Transverse colon (tissue), 4 donors: ENCODE data around the gene HMMR. TPM values are rescaled to one million over a fixed set of nuclear protein-coding genes. Genes with fewer than 3 reads are reported as not detected.

Experiments used
- DNase-seq: peaks from one replicate; pipeline ENCODE4 v3.0.0-alpha.2; 2019
- H3K27ac ChIP-seq, 4 donors: fragments of 200-600 bp; sonication (generic); 2 replicates each; pipeline ENCODE4 v1.5.1; 2016 to 2018; ENCODE audit warnings: inconsistent platforms in 4 of 4
- H3K27me3 ChIP-seq: fragments of 200-600 bp; sonication (generic); 2 replicates; pipeline ENCODE4 v1.5.1; 2017; ENCODE audit warnings: inconsistent platforms
- H3K36me3 ChIP-seq, 4 donors: fragments of 200-600 bp; sonication (generic); 2 replicates each; pipeline ENCODE4 v1.5.1; 2017 to 2019; ENCODE audit warnings: inconsistent platforms in 4 of 4
- H3K4me1 ChIP-seq, 4 donors: fragments of 200-600 bp; sonication (generic); 2 replicates each; pipeline ENCODE4 v1.5.1; 2017 to 2020; ENCODE audit warnings: inconsistent platforms in 4 of 4
- H3K4me3 ChIP-seq, 4 donors: fragments of 200-600 bp; sonication (generic); 1 replicate in 1 of 4; 2 replicates in 3 of 4; pipeline versions ENCODE4 v1.5.1 to v1.6.1; 2017 to 2019; ENCODE audit warnings: inconsistent platforms in 4 of 4
- H3K9me3 ChIP-seq, 2 donors: fragments of 200-600 bp; sonication (generic); 2 replicates each; pipeline ENCODE4 v1.5.1; 2017 to 2019; ENCODE audit warnings: inconsistent platforms in 2 of 2
- CTCF ChIP-seq, 5 experiments: fragments of 200-600 bp in 3 of 5; fragments of 450-650 bp in 2 of 5; sonication (generic) in 3 of 5; IDR thresholded peaks; 1 replicate in 2 of 5; 2 replicates in 3 of 5; pipeline ENCODE4 v1.5.1; 2016 to 2017; ENCODE audit warnings: antibody characterized with exemption in 5 of 5, inconsistent platforms in 3 of 5, mild to moderate bottlenecking in 2 of 5, moderate library complexity in 1 of 5
- EP300 ChIP-seq: sonication (generic); formaldehyde crosslinking; IDR thresholded peaks from one replicate; pipeline ENCODE4 v1.6.1; 2017; ENCODE audit warnings: antibody characterized with exemption, low read depth
- POLR2A ChIP-seq: fragments of 450-650 bp; IDR thresholded peaks from one replicate; pipeline ENCODE4 v1.6.1; 2016; ENCODE audit warnings: antibody characterized with exemption, mild to moderate bottlenecking, moderate library complexity
- POLR2AphosphoS5 ChIP-seq, 3 donors: sonication (generic); formaldehyde crosslinking; IDR thresholded peaks; one replicate each; pipeline ENCODE4 v1.6.1; 2016; ENCODE audit warnings: antibody characterized with exemption in 3 of 3
- WGBS, 2 donors: methylation state at CpG; one replicate each; pipeline ENCODE4 v1.1.5; 2018; ENCODE audit warnings: low coverage in 1 of 2; 5-methylcytosine and 5-hydroxymethylcytosine counted together
- in situ Hi-C, 4 donors: fragments of 200-750 bp; cut with MboI; loops; one replicate each; pipeline versions ENCODE4 v1.15.0 to v1.15.1; 2017; ENCODE audit warnings: low sequenced_read_pairs in 3 of 4, low pct_ligation_motif_present in 1 of 4, low pct_unique_long_range_greater_than_20kb in 1 of 4
- intact Hi-C: fragments of 100-400 bp; cut with DNase I; formaldehyde crosslinking; loops from one replicate; pipeline ENCODE4 v1.15.1; 2023; ENCODE audit warnings: low total_unique reads
- total RNA-seq, 4 donors: library from RNA; depleted of rRNA; stranded (reverse); fragments of >200 nt; gene quantifications; one replicate each; pipeline ENCODE4 v1.1.0, GENCODE V29; 2016

HMMR gene
- total RNA-seq, 4 donors from 2014 or later, result 1.6 to 5.7 (median 1.9) TPM; not detected in 1

GRCh38 chr5:163503106-163504078, 43.0 kb downstream of the HMMR start:
- in situ Hi-C loops, result loop anchor here in 1 of 4 donors (10.0 kb wide), 1 partner anchor 49 kb away; no protein-coding TSS in a partner anchor
- Histone ChIP-seq H3K27ac (peak overlapping the region; percentile 99 to 100 (median 99)), H3K4me1 (peaks cover 13 to 39% (median 22%) of the 10 kb centered on the region in 4 donors), H3K36me3 (no peaks in the 10 kb centered on the region), H3K9me3 (no peaks in the 10 kb centered on the region), H3K27me3 (no peaks in the 10 kb centered on the region), H3K4me3 (peak overlapping the region; percentile 22 to 98 (median 86))
- TF ChIP-seq CTCF (IDR thresholded peaks at IDR 0.05) (peak in 2 of 5 experiments; percentile 16 to 31), POLR2A (peak; percentile 55), EP300 (no peak), POLR2AphosphoS5 (IDR thresholded peaks at IDR 0.05) (peak; percentile 64 to 74 (median 67))
- peak; percentile 70 for DNase-seq
- intact Hi-C loops, result loop anchor here (2.0 kb wide), 1 partner anchor 47 kb away; no protein-coding TSS in a partner anchor
- 0 to 2% methylated on average over 10 to 17 of the region's 17 CpGs for WGBS, 2 donors

DNA sequence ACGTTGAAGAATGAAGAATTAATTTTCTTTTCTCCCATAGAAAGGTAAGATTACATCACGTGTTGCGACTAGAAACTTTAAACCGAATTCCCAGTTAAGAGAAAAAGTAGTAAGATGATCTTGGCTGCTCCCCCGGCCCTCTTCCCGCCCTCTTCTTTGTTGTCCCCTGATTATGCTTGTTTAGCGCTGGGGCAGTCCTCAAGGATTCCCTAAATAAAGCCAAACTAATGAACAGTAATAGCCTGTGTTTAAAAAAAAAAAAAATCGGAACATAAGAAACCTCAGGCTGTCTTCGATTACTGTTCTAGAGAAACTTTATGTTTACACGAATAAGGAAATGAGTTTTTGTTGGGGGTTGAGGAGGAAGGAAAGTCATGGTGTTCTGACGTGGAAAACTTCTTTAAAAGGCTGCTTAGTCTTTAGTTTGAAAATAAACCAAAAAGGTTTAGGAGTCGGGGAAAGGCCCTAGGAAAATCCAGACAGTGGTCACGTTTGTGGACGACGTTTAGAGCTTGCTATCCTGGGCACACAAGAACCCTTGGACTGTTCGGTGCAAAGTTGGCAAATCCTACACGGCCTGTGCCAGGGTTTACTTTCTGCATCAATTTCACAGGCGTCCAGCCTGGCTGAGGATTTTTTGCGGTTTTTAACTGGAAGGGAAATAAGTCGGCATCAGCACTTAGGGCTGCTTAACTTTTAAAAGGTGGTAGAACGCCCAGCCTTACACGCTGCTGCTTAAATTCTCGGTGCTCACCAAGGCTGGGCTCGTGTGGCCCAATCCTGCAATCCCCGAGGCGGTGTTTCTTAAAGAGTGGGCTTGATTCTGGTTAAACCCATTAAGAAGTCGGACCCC, 43.9 kb downstream of the HMMR start:
- in situ Hi-C loops, result loop anchor here in 1 of 4 donors (10.0 kb wide), 1 partner anchor 50 kb away; no protein-coding TSS in a partner anchor
- peak; percentile 12 to 40 (median 32) for TF ChIP-seq POLR2AphosphoS5 (IDR thresholded peaks at IDR 0.05)
- no peak for TF ChIP-seq CTCF (IDR thresholded peaks at IDR 0.05)
- TF ChIP-seq POLR2A, result peak; percentile 14
- no peak for TF ChIP-seq EP300

GRCh38 chr5:163505049-163505367, 44.6 kb downstream of the HMMR start:
- WGBS, 2 donors, result 0 to 1% methylated on average over 7 of the region's 7 CpGs
- Histone ChIP-seq H3K27ac (peak overlapping the region; percentile 99 to 100 (median 99)), H3K4me1 (peaks cover 23 to 56% (median 36%) of the 10 kb centered on the region in 4 donors), H3K36me3 (no peaks in the 10 kb centered on the region), H3K9me3 (no peaks in the 10 kb centered on the region), H3K27me3 (no peaks in the 10 kb centered on the region), H3K4me3 (peak overlapping the region; percentile 45 to 98 (median 86))
- TF ChIP-seq POLR2AphosphoS5 (IDR thresholded peaks at IDR 0.05) (no peak), CTCF (IDR thresholded peaks at IDR 0.05) (no peak), EP300 (no peak), POLR2A (no peak)
- no peak for DNase-seq
- in situ Hi-C loops, result loop anchor here in 1 of 4 donors (10.0 kb wide), 1 partner anchor 50 kb away; no protein-coding TSS in a partner anchor
- intact Hi-C loops, result loop anchor here (2.0 kb wide), 1 partner anchor 48 kb away; no protein-coding TSS in a partner anchor

More for the DNA sequence above, 43.9 kb downstream of the HMMR start:
- Histone ChIP-seq H3K9me3 (no peaks in the 10 kb centered on the region), H3K27me3 (no peaks in the 10 kb centered on the region), H3K27ac (peak overlapping the region; percentile 99 to 100 (median 99)), H3K4me3 (peak overlapping the region; percentile 45 to 98 (median 86)), H3K4me1 (peaks cover 16 to 48% (median 29%) of the 10 kb centered on the region in 4 donors), H3K36me3 (no peaks in the 10 kb centered on the region)
- WGBS, 2 donors, result 0% methylated on average over 17 to 27 of the region's 27 CpGs
- intact Hi-C loops, result loop anchor here (2.0 kb wide), 1 partner anchor 48 kb away; no protein-coding TSS in a partner anchor
- peak; percentile 60 for DNase-seq
